Sigmoid colon (tissue), 3 donors: Measurements from ENCODE around the gene KRCC1.

ENCODE experiments used
- POLR2A ChIP-seq, 2 donors: fragments of 450-650 bp; IDR thresholded peaks; one replicate each; pipeline ENCODE4 v1.6.1; 2016; ENCODE audit warnings: antibody characterized with exemption in 2 of 2, mild to moderate bottlenecking in 2 of 2, moderate library complexity in 2 of 2
- TF ChIP-seq, protein P1 (sequence below), 4 experiments: fragments of 450-650 bp in 3 of 4; fragments of 200-600 bp in 1 of 4; IDR thresholded peaks; one replicate each; pipeline ENCODE4 v1.5.1; 2016 to 2019; ENCODE audit warnings: antibody characterized with exemption in 4 of 4, mild to moderate bottlenecking in 3 of 4, moderate library complexity in 2 of 4

DNA sequence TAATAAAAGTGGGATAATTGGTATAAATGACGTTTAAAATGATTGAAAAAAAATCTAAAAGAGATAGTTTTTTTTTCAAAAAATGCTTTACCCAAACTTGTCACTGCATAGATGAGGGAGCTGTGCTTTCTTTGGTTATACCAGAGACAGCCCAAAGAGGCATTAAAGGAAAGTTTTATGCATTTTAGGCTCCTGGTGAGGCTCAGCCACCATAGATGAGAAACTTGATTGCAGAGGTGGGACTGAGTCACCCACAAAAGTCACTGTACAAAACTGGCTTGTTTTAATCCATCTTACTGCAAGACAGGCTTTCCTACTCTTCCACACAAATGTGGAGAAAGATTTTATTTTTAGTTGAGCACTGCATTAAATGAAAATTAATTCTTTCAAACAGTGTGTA lies 14.5 kb upstream of the KRCC1 start:
- no peak for TF ChIP-seq POLR2A (IDR thresholded peaks at IDR 0.05)
- TF ChIP-seq, protein P1, sequence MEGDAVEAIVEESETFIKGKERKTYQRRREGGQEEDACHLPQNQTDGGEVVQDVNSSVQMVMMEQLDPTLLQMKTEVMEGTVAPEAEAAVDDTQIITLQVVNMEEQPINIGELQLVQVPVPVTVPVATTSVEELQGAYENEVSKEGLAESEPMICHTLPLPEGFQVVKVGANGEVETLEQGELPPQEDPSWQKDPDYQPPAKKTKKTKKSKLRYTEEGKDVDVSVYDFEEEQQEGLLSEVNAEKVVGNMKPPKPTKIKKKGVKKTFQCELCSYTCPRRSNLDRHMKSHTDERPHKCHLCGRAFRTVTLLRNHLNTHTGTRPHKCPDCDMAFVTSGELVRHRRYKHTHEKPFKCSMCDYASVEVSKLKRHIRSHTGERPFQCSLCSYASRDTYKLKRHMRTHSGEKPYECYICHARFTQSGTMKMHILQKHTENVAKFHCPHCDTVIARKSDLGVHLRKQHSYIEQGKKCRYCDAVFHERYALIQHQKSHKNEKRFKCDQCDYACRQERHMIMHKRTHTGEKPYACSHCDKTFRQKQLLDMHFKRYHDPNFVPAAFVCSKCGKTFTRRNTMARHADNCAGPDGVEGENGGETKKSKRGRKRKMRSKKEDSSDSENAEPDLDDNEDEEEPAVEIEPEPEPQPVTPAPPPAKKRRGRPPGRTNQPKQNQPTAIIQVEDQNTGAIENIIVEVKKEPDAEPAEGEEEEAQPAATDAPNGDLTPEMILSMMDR (IDR thresholded peaks at IDR 0.05): no peak
